ENCODE results near the gene CAMK4.

DNA sequence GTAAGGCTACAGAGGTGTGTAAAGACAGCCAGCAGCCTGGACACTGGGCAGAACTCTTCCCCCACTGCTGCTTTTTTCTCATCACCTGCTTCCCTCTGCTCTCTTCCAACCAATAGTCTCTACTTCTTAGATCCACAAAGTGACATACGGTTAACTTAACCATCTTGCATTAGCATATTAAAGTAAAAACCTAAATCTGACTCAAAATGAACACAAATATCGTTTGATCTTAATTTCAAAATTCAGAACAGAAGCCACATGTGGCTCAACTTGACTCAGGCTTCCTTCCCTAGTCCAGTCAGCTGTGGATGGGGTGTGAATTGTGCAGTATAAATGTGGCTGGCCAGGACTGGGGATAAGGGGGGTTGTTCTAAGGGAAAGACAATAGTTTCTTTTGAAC is 173.8 kb downstream of the CAMK4 start:
- TF ChIP-seq, protein P1, sequence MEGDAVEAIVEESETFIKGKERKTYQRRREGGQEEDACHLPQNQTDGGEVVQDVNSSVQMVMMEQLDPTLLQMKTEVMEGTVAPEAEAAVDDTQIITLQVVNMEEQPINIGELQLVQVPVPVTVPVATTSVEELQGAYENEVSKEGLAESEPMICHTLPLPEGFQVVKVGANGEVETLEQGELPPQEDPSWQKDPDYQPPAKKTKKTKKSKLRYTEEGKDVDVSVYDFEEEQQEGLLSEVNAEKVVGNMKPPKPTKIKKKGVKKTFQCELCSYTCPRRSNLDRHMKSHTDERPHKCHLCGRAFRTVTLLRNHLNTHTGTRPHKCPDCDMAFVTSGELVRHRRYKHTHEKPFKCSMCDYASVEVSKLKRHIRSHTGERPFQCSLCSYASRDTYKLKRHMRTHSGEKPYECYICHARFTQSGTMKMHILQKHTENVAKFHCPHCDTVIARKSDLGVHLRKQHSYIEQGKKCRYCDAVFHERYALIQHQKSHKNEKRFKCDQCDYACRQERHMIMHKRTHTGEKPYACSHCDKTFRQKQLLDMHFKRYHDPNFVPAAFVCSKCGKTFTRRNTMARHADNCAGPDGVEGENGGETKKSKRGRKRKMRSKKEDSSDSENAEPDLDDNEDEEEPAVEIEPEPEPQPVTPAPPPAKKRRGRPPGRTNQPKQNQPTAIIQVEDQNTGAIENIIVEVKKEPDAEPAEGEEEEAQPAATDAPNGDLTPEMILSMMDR (IDR thresholded peaks at IDR 0.05; ENCODE audit: insufficient read depth, low read length) = no peak
- no peak for TF ChIP-seq GABPA (IDR thresholded peaks at IDR 0.05; ENCODE audit: low read depth)
- TF ChIP-seq POLR2AphosphoS5 (IDR thresholded peaks at IDR 0.05; ENCODE audit: low read depth) = no peak
- TF ChIP-seq SPI1 (IDR thresholded peaks at IDR 0.05; ENCODE audit: borderline replicate concordance, low read depth) = no peak

Data from HL-60 (cell line).